Activated T-helper 1 cell treated with anti-CD3 and anti-CD28 coated beads, Interleukin-2, amount 50 U/mL, for 16 hours (primary cell): ENCODE data around the gene CA5A.
"Not testable (repeated sequence)": the region's sequence is repeated elsewhere in the genome, so short reads cannot be mapped to it uniquely, and the experiment has no call there.

ENCODE experiments used
- DNase-seq, 2 donors: peaks; one replicate each; pipeline ENCODE4 v3.0.0-alpha.2; 2020; ENCODE audit warnings: low read depth in 1 of 2, low spot score in 1 of 2

Gene CA5A

DNA sequence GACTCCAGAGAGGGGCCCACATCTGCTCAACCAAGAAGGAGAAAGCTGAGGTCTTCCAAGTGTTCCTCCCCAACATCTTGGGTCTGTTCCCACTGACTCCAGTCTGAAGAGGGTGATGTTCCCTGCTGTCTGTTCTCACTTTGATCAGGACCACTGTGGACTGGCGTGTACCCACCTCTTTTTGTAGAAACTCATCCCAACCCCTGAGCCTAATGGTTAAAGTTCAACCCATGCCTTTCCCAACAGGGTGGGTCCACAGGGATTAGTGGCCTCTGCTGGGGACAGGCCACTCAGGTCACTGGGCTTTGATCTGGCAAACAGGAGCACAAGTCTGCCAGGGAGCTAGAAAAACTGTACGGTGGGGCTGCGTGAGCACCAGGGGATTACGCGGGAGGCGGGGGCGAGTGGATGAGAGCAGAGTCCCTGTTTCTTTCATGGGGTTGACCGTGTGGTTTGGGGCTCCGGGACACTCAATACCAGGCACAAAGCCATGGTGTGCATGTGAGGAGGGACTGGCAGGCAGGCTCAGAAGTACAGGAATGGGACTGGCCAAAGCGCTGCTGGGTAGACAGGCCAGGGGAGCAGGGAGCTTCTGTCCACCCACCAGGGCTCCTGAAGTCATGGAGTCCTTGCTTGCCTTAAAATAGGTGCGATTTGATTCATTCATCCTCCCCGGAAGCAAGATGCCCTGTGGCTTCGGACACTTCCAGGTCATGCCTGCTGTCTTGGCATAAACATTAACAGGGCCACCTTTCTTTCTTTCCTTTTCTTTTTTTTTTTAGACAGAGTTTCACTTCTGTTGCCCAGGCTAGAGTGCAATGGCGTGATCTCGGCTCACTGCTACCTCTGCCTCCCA, at the start of gene CA5A:
TSS of gene CA5A (minus strand) at position 155 of the 856 bp plus-strand sequence. CDS start at position 76, 79 bp downstream.
- DNase-seq = no peak

- not testable (repeated sequence) for DNase-seq
These were observed 49.2 kb upstream of the CA5A start for GRCh38 chr16:87985493-87985892.

GRCh38 chr16:87984632-87985267, 48.4 kb upstream of the CA5A start:
- DNase-seq = no peak

DNA sequence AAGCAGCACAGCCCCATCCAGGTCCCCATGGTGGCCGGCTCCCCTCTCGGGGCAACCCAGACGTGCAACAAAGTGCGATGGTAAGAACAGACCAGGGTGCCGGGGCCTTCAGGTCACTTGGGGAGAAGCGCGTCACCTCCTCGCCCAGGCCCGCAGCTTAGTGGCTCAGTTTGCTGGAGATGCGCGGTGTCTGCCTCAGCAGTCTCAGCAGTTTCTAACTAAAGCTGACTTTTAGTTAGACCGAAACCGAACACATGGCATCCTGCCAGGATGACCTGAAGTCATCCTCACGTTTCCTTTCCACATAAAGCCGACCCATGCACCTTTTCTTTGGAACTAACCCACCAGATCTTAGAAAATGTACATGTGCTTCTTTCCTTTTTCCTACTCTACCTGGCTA, 47.9 kb upstream of the CA5A start:
- not testable (repeated sequence) for DNase-seq

DNA sequence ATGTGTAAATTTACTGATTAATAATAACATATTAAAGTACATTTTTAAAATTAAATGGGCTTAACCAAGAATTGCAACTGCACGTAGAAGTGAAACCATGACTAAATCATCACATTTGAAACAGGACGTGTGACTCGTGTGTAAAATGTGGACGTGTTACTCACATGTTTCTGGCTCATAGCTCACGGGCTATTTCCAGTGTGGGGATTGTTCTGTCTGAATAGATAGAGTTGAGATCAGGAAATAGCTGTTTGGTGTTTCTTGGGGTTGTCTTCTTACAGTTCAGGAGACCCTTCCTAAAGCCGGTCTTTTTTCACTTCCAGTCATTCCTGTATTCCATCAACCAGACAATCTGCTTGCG, 47.4 kb upstream of the CA5A start:
- not testable (repeated sequence) for DNase-seq

- DNase-seq = not testable (repeated sequence)
These were observed 46.9 kb upstream of the CA5A start for GRCh38 chr16:87983072-87983736.

DNA sequence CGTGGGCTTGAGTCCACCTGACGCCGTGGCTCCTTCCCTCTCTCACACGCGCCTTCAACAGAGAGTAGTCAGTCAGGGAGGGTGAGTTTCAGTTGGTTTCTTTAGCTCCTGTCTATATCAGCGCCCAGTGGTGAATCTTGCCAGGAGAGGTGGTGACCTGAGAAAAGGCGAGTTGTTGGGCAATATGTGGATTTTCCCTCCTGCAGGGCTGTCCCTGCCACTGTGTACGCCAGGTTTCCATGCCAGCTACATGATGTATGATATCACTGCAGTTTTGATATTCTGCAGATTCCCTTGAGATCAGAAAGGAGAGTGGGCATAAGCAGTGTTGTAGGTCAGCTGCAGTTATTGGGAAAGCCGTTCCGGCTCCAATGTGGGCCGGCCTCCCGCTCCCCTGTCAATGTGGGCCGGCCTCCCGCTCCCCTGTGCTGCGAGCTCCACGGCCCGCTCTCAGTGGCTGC, 46.3 kb upstream of the CA5A start:
- no peak for DNase-seq

DNA sequence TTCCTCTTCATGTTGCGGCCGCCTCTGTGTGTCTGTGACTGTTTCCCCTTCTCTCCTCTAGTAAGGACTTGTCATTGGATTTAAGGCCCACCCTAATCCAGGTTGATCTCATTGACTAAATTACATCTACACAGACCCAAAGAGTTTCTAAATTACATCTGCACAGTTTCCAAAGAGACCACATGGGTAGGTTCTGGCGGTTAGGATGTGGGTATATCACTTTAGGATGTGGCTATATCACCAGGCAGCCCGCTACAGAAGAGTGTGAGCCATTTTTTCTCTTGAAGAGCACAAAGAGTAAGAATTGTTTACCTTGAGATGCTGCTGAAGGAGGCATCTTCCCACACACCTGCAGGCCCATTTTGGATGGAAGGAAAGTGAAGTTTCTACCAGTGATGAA, 45.0 kb upstream of the CA5A start:
- DNase-seq = not testable (repeated sequence)

- not testable (repeated sequence) for DNase-seq
These were observed 43.7 kb upstream of the CA5A start for GRCh38 chr16:87979911-87980630.

DNA sequence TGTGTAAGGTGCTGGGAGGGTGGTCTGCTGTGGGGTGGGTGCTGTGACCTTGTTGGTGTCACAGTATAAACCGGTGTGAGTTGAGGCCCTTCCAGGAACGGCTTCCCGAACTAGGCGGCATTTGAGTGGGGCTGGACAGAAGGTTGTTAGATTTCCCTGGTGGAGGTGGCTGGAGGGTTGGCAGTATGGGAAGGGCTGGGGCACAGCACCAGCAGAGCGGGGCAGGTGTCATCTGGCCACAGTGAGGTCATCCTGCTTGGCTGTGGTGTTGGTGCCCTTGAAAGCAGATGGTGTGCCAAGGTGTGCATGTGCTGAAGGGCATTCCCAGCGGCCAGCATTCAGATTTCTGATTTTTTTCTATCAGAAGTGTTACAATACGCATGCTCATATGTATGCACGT, 43.0 kb upstream of the CA5A start:
- DNase-seq = no peak

DNA sequence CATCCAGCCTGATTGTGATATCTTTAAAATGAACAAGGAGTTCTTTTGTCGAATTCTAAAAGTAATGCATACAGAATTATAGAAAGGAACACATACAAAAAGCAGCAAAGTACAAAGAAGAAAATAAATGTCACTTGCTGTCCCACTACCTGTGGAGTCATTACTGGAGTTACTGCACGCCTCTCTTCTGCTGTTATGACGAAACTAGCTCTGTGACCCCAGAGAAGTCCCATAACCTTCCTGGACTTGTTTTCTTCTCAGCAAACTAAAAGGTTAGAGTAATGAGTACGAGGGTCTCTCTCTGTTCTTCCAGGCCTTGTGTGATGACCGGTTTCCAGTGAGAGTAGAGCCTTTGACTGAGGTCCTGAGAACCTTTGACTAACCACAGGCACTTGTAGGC, 41.8 kb upstream of the CA5A start:
- no peak for DNase-seq

- DNase-seq = no peak
These were observed 40.3 kb upstream of the CA5A start for GRCh38 chr16:87976665-87977064.

DNA sequence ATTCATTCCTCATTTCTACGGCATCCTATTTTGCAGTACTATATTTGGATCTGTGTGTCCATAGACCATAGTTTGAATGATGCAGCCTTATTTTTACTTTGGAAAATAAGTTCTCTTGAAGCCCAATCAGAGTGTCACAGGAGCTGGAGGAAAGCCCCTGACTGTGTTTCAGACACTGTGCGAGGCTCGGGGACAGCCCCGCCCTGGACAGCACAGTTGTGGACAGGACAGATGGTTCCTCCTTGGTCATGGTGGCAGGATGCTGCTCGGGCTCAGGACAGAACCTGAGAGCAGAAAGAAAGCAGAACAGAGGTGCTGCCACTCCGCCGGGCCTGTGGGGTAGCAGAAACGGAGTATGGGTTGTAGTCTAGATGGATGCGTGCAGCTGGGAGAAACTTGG, 37.8 kb upstream of the CA5A start:
- no peak for DNase-seq

DNA sequence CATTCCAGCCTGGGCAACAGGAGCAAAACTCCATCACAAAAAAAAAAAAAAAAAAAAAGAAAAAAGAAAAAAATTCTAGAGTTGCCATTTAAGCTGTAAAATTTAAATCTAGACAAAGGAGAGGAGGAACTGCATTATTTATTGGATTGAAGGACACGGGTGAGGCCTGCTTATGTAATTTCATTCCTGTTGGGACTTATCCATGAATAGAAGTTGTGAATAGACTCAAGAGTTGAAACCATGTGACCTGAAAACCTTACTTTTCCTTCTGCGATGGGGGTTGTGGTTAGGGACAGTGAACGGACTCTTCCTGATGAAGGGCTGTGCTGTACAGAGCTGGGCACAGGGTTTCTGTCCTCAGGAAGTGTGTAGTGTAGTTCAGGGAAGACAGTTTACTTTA, 37.4 kb upstream of the CA5A start:
- DNase-seq = no peak

GRCh38 chr16:87971933-87972332, 35.6 kb upstream of the CA5A start:
- DNase-seq = no peak

DNA sequence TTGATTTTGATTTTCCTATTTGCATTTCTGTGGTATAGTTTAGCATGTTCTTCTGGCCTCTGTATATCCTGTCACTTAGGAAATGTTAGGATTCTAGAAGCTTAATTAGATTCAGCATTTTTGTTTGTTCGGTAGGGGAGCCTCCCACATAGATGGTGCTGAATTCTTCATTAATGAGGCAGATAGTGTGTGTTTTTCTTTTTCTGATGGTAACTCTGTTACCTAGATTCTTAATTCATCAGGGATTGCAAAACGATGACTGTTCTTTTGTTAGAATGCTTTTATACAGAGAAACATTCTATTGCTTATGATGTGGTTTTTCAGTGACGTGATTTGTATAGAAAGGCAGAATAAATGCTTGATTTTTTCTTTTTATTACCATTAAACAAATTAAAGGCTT, 33.9 kb upstream of the CA5A start:
- DNase-seq = no peak

- DNase-seq = no peak
These were observed 32.2 kb upstream of the CA5A start for GRCh38 chr16:87968541-87968940.

DNA sequence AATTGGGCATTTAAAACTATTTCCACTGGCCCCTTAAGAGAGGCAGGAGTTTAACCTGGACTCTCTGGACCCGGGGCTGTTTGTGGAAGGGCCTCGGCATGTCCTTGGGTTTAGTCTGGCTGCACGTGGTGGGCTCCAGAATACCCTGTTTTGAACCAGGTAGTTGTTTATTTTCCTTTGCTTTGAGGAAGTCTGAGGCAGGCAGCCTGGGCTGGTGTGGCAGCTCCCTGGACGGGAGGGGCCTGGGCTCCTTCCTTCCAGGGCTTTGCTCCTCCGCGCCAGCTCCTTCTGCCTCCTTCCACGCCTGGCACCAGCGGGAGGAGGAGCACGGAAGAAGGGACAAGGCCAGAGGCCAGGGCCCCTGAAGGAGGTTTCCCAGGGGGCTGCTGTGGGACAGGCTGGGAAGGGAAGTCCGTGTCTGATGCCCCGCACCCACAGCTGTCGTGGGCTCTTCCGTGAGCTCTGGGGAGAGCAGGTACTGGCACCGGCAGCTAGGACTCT, 30.4 kb upstream of the CA5A start:
- no peak for DNase-seq

DNA sequence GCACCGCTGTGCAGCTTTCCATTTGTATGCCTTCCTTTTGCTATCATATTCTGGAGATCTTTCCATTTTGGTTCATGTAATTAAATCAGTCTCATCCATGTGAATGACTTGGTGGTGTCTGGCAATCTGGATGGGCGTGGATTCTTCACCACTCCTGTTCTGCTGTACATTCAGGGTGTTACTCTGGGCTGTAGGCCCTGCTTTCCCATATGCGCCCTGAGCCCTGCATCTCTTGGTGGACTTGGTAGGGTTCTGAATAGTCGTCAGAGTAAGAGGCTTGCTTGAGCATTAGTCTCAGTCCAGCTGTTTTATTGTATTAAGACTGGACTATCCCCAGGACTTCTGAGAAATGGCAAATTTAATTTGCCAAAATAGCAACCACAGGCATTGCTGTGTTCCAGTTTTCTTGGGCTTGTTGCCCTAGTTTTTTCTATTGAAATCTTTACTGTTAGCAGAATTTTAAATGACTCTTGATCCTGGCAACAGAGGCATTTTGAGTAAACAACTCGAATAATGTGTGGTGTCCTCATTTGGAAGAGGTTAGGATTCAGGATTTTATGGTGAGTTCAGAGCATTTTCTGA, 29.8 kb upstream of the CA5A start:
- no peak for DNase-seq

- no peak for DNase-seq
These were observed 29.1 kb upstream of the CA5A start for GRCh38 chr16:87965417-87965816.
